Measurements from ENCODE around the gene NCAPD2.
"Not testable (repeated sequence)": the region's sequence is repeated elsewhere in the genome, so short reads cannot be mapped to it uniquely, and the experiment has no call there.

NCAPD2 gene

DNA sequence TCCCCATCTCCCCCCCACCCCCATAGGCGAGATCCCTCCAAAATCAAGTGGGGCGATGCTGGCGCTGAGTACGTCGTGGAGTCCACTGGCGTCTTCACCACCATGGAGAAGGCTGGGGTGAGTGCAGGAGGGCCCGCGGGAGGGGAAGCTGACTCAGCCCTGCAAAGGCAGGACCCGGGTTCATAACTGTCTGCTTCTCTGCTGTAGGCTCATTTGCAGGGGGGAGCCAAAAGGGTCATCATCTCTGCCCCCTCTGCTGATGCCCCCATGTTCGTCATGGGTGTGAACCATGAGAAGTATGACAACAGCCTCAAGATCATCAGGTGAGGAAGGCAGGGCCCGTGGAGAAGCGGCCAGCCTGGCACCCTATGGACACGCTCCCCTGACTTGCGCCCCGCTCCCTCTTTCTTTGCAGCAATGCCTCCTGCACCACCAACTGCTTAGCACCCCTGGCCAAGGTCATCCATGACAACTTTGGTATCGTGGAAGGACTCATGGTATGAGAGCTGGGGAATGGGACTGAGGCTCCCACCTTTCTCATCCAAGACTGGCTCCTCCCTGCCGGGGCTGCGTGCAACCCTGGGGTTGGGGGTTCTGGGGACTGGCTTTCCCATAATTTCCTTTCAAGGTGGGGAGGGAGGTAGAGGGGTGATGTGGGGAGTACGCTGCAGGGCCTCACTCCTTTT lies 43.1 kb downstream of the NCAPD2 start:
- Histone ChIP-seq H3K4me1 (ENCODE audit: control insufficient read depth, insufficient read depth, low read length) (peaks cover 49% of the 10 kb centered on the region), H3K9ac (ENCODE audit: low read length) (peak overlapping the region; percentile 97), H3K36me3 (ENCODE audit: control insufficient read depth, insufficient read depth, low read length, severe bottlenecking) (peaks cover 51% of the 10 kb centered on the region), H3K4me3 (ENCODE audit: low read length) (peak overlapping the region; percentile 93), H3K27me3 (replicated peaks; ENCODE audit: control insufficient read depth, insufficient read depth, low read length) (no peaks in the 10 kb centered on the region), H3K9me3 (ENCODE audit: control insufficient read depth, low read length) (no peaks in the 10 kb centered on the region)
- DNase-seq (ENCODE audit: low read depth): peak; percentile 16

DNA sequence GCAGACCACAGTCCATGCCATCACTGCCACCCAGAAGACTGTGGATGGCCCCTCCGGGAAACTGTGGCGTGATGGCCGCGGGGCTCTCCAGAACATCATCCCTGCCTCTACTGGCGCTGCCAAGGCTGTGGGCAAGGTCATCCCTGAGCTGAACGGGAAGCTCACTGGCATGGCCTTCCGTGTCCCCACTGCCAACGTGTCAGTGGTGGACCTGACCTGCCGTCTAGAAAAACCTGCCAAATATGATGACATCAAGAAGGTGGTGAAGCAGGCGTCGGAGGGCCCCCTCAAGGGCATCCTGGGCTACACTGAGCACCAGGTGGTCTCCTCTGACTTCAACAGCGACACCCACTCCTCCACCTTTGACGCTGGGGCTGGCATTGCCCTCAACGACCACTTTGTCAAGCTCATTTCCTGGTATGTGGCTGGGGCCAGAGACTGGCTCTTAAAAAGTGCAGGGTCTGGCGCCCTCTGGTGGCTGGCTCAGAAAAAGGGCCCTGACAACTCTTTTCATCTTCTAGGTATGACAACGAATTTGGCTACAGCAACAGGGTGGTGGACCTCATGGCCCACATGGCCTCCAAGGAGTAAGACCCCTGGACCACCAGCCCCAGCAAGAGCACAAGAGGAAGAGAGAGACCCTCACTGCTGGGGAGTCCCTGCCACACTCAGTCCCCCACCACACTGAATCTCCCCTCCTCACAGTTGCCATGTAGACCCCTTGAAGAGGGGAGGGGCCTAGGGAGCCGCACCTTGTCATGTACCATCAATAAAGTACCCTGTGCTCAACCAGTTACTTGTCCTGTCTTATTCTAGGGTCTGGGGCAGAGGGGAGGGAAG lies 43.9 kb downstream of the NCAPD2 start:
- H3K9ac ChIP-seq (ENCODE audit: low read length): peak overlapping the region; percentile 97
- not testable (repeated sequence) for H3K9me3 ChIP-seq (ENCODE audit: control insufficient read depth, low read length); H3K4me3 ChIP-seq (ENCODE audit: low read length); H3K27me3 ChIP-seq (replicated peaks; ENCODE audit: control insufficient read depth, insufficient read depth, low read length)
- peaks cover 41% of the 10 kb centered on the region for H3K4me1 ChIP-seq (ENCODE audit: control insufficient read depth, insufficient read depth, low read length)
- DNase-seq (ENCODE audit: low read depth): peak; percentile 89
- H3K36me3 ChIP-seq (ENCODE audit: control insufficient read depth, insufficient read depth, low read length, severe bottlenecking): peaks cover 51% of the 10 kb centered on the region

DNA sequence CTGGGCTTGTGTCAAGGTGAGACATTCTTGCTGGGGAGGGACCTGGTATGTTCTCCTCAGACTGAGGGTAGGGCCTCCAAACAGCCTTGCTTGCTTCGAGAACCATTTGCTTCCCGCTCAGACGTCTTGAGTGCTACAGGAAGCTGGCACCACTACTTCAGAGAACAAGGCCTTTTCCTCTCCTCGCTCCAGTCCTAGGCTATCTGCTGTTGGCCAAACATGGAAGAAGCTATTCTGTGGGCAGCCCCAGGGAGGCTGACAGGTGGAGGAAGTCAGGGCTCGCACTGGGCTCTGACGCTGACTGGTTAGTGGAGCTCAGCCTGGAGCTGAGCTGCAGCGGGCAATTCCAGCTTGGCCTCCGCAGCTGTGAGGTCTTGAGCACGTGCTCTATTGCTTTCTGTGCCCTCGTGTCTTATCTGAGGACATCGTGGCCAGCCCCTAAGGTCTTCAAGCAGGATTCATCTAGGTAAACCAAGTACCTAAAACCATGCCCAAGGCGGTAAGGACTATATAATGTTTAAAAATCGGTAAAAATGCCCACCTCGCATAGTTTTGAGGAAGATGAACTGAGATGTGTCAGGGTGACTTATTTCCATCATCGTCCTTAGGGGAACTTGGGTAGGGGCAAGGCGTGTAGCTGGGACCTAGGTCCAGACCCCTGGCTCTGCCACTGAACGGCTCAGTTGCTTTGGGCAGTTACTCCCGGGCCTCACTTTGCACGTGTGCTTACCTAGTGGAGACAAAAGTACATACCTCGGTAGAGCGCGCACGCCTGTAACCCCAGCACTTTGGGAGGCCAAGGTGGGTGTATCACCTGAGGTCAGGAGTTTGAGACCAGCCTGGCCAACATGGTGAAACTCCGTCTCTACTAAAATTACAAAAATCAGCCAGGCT lies 44.8 kb downstream of the NCAPD2 start:
- H3K27me3 ChIP-seq (replicated peaks; ENCODE audit: control insufficient read depth, insufficient read depth, low read length): no peaks in the 10 kb centered on the region
- no peaks in the 10 kb centered on the region for H3K9me3 ChIP-seq (ENCODE audit: control insufficient read depth, low read length)
- peaks cover 51% of the 10 kb centered on the region for H3K36me3 ChIP-seq (ENCODE audit: control insufficient read depth, insufficient read depth, low read length, severe bottlenecking)
- DNase-seq (ENCODE audit: low read depth): peak; percentile 33
- H3K4me3 ChIP-seq (ENCODE audit: low read length): no peak overlapping the region
- H3K9ac ChIP-seq (ENCODE audit: low read length): peak overlapping the region; percentile 97
- H3K4me1 ChIP-seq (ENCODE audit: control insufficient read depth, insufficient read depth, low read length): peaks cover 33% of the 10 kb centered on the region

DNA sequence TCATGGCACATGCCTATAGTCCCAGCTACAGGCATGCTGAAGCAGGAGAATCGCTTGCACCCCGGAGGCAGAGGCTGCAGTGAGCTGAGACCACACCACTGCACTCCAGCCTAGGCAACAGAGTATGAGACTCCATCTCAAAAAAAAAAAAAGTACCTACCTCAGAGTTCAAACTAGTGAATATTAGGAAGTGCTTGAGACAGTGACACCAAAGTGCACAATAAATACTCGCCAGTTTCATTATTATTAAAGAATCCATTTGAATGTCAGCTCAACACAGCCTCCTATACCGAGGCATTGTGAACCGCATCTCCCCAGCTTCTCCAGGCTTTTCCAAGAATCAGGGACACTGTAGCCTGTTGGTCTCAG lies 45.4 kb downstream of the NCAPD2 start:
- no peaks in the 10 kb centered on the region for H3K27me3 ChIP-seq (replicated peaks; ENCODE audit: control insufficient read depth, insufficient read depth, low read length)
- H3K36me3 ChIP-seq (ENCODE audit: control insufficient read depth, insufficient read depth, low read length, severe bottlenecking): peaks cover 52% of the 10 kb centered on the region
- no peaks in the 10 kb centered on the region for H3K9me3 ChIP-seq (ENCODE audit: control insufficient read depth, low read length)
- no peak overlapping the region for H3K9ac ChIP-seq (ENCODE audit: low read length)
- no peak overlapping the region for H3K4me3 ChIP-seq (ENCODE audit: low read length)
- H3K4me1 ChIP-seq (ENCODE audit: control insufficient read depth, insufficient read depth, low read length): peaks cover 33% of the 10 kb centered on the region
- peak; percentile 28 for DNase-seq (ENCODE audit: low read depth)

DNA sequence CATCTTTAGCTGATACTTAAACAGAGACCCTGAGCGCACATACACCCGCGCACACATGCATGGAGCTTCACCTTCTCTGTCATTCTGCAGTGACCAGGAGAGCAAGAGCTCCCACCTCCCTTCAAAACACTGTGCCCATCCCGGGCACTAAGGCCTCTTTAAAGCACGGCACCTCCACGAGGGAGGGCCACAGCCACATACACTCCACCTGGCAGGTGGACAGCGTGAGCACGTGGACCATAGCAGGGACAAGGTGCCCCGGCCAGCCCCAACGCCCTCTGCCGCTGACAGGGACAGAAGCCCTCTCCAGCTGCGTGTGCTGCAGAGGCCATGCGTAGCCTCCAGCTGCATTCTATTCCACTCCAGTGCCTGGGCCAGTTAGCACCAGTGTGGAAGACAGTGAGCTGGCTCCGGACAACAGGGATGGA lies 45.8 kb downstream of the NCAPD2 start:
- Histone ChIP-seq H3K4me1 (ENCODE audit: control insufficient read depth, insufficient read depth, low read length) (peaks cover 33% of the 10 kb centered on the region), H3K36me3 (ENCODE audit: control insufficient read depth, insufficient read depth, low read length, severe bottlenecking) (peaks cover 56% of the 10 kb centered on the region), H3K9me3 (ENCODE audit: control insufficient read depth, low read length) (no peaks in the 10 kb centered on the region), H3K4me3 (ENCODE audit: low read length) (no peak overlapping the region), H3K9ac (ENCODE audit: low read length) (peak overlapping the region; percentile 56), H3K27me3 (replicated peaks; ENCODE audit: control insufficient read depth, insufficient read depth, low read length) (no peaks in the 10 kb centered on the region)
- peak; percentile 20 for DNase-seq (ENCODE audit: low read depth)

DNA sequence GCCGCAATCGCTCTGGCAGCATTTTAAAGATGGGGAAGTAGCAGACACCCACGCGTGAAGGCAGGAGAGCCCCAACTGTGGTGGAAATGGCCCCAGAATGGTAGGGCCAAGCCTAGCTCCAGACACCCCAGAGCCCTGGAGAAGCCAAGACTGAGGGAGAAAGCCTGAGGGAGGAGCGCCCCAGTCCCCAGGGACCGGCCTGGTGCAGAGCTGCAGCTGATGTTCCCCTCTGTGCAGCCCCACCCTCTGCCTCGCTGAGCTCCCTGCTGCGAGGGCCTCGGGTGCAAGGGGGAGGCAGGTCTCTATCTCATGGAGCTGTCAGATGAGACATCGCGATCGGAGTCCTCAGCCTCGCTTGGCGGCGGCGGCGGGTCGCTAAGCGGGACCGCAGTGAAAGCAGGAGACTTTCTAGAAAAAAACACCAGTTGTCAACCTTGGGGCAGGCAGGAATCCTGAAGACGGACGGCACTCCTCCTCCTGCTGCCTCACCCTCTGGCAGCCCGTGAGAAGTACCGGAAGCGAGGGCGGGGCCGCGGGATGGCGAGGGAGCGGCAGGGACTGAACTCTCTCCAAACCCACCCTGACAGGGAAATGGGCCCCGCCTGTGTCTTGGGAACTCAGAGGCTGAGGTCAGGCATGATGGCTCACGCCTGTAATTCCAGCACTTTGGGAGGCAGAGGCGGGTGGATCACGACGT lies 46.4 kb downstream of the NCAPD2 start:
- Histone ChIP-seq H3K36me3 (ENCODE audit: control insufficient read depth, insufficient read depth, low read length, severe bottlenecking) (peaks cover 55% of the 10 kb centered on the region), H3K27me3 (replicated peaks; ENCODE audit: control insufficient read depth, insufficient read depth, low read length) (no peaks in the 10 kb centered on the region), H3K4me3 (ENCODE audit: low read length) (peak overlapping the region; percentile 36), H3K4me1 (ENCODE audit: control insufficient read depth, insufficient read depth, low read length) (peaks cover 33% of the 10 kb centered on the region), H3K9me3 (ENCODE audit: control insufficient read depth, low read length) (no peaks in the 10 kb centered on the region), H3K9ac (ENCODE audit: low read length) (peak overlapping the region; percentile 56)
- DNase-seq (ENCODE audit: low read depth): peak; percentile 96

DNA sequence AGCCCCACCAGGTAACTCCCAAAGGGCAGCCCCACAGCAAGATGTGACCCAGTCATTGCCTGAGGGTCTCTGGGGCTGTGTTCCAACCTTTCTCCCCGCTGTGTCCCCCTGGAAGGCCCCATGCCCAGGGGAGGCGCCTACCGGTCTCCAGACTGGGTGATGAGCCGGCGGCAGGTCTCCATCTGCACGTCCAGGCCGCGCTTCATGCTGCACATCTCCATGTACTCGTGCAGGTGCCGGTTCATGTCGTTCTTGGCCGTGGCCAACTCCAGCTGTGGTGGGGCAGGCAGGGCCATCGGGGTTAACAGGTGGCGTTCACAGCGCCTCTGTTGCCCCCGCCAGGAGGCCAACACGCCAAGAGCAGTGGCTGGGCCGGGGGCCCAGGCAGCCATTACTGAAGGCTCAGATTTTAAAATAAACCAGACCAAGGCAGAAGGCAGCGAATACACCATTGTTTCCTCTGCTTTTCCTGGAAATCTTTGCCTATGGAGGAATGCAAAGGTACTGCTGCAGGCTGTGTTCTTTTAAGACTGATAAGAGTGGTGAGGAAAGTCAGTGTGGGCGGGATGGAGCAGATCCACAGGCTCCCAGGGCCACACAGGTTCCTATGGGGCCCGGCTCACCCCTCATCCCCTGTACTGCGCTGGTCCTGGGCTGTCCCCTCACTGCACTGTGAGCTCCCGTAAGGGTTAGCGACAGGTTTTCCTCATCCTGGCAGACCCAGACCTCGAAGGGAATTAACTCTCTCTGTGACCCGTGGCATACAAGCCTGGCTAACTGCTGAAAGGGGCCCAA lies 47.7 kb downstream of the NCAPD2 start:
- Histone ChIP-seq H3K4me1 (ENCODE audit: control insufficient read depth, insufficient read depth, low read length) (peaks cover 22% of the 10 kb centered on the region), H3K9me3 (ENCODE audit: control insufficient read depth, low read length) (no peaks in the 10 kb centered on the region), H3K4me3 (ENCODE audit: low read length) (no peak overlapping the region), H3K36me3 (ENCODE audit: control insufficient read depth, insufficient read depth, low read length, severe bottlenecking) (peaks cover 54% of the 10 kb centered on the region), H3K9ac (ENCODE audit: low read length) (peak overlapping the region; percentile 61), H3K27me3 (replicated peaks; ENCODE audit: control insufficient read depth, insufficient read depth, low read length) (no peaks in the 10 kb centered on the region)
- DNase-seq (ENCODE audit: low read depth): no peak

DNA sequence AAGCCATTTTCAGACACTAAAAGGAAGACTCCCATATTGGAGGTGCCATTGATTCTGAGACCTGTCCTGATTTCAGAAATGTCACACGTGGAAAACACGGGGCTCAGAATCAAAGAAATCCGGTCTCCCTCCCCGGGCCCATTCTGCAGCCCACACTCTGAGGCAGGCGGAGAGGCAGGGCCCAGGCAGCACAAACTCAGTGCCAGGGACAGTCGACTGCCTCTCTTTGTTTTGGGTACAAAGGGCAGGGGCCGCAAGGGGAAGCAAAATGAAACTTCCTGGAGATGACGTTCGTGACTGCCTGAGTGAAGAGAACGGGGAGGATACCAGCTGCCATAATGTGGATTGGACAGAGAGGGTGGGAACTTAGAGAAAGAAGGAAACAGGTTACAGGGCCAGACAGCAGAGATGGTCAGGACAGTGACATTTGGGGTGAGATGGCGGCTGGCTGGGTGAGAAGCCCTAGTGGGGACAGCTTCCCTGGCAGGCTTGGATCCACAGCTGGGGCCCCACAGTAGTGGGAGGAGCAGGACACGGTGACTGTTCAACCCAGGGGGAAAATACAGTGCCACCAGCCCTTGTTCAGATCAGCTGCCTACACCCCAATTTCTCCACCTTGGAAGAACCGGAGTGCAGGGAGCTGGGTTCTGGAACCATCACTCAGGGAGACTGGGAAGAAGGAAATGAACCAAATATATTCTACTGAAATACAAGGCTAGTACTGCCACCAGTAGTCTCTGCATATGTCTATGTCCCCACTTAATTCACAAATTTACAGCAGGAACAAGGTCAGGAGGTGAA lies 48.5 kb downstream of the NCAPD2 start:
- Histone ChIP-seq H3K9ac (ENCODE audit: low read length) (no peak overlapping the region), H3K4me1 (ENCODE audit: control insufficient read depth, insufficient read depth, low read length) (peaks cover 15% of the 10 kb centered on the region), H3K36me3 (ENCODE audit: control insufficient read depth, insufficient read depth, low read length, severe bottlenecking) (peaks cover 51% of the 10 kb centered on the region), H3K9me3 (ENCODE audit: control insufficient read depth, low read length) (no peaks in the 10 kb centered on the region), H3K27me3 (replicated peaks; ENCODE audit: control insufficient read depth, insufficient read depth, low read length) (no peaks in the 10 kb centered on the region), H3K4me3 (ENCODE audit: low read length) (no peak overlapping the region)
- no peak for DNase-seq (ENCODE audit: low read depth)

DNA sequence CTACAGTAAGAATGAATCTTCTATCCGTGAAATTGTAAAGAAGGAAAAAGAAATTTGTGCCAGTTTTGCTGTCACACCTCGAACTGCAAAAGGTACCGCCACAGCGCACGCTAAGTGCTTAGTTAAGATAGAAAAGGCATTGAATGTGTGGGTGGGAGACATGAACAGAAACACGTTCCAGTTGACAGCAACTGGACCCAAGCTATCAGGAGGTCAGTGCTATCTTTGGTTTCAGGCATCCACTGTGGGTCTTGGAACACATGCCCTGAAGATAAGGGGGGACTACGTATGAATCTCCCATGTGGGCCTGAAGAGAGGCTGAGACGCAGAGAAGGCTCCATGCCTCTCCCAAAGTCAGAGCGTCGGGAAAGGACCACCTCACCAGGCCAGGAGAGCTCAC lies 52.1 kb downstream of the NCAPD2 start:
- H3K4me3 ChIP-seq (ENCODE audit: low read length): no peak overlapping the region
- H3K4me1 ChIP-seq (ENCODE audit: control insufficient read depth, insufficient read depth, low read length): peaks cover 35% of the 10 kb centered on the region
- no peak overlapping the region for H3K9ac ChIP-seq (ENCODE audit: low read length)
- H3K36me3 ChIP-seq (ENCODE audit: control insufficient read depth, insufficient read depth, low read length, severe bottlenecking): peaks cover 30% of the 10 kb centered on the region
- no peak for DNase-seq (ENCODE audit: low read depth)
- no peaks in the 10 kb centered on the region for H3K9me3 ChIP-seq (ENCODE audit: control insufficient read depth, low read length)
- no peaks in the 10 kb centered on the region for H3K27me3 ChIP-seq (replicated peaks; ENCODE audit: control insufficient read depth, insufficient read depth, low read length)
